Measurements from ENCODE around the gene TMEM86B. TPM values are rescaled to one million over a fixed set of nuclear protein-coding genes. Genes with fewer than 3 reads are reported as not detected.
"Not testable (repeated sequence)": the region's sequence is repeated elsewhere in the genome, so short reads cannot be mapped to it uniquely, and the experiment has no call there.

TMEM86B gene
- total RNA-seq, 1 experiment from 2014 or later, result 1.8 TPM

DNA sequence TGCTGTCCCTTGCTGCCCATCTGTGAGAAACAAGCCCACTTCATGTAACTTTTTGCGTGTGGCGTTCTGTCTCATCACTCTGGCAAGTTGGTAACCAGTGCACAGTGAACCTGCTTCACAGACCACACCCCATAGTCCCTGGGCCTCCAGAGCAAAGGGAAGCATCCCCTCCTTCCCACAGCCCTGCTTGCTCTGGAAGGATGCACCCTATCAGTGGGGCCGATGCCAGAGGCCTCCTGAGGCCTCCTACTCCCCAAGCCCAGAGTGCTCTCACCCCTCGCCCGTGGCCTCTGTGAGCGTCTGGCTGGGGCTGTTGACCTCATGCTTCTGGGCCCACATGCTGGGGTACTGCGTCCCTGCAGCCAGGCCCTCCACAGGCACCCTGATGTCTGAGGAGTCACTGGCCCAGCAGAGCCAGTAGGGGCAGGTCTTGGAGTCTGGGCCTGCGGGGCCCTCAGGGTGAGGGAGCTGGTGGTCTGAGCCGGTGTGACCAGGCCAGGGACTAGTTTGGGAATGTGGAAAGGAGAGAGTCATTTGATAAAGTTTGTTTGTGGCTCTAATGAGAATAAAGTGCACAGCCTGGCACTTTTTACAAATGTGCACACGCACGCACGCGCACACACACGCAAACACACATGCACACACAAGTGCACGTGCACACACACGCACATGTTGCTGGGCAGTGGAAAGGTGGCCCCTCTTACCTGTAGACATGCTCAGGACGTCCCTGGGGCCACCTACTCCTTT is 5.1 kb downstream of the TMEM86B start:
- no peak for DNase-seq (ENCODE audit: low read depth)

DNA sequence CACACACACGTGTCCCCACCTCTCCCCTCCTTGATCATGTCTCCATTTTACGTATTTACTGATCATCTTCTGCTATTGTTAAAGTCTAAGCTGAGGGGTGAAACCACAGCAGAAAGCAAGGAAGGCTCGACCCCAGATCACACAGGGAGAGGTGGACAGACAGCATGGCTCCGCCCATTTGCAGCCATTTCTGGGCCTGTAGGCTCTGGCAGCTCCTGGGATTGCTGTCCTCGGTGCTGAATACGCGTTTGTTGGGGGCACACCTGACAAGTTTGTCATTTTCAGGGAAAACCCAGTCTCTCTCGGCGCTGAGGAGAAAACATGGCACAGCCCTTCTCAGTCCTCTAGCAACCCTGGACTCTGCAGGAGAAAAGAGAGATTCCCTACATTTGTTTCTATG is 8.0 kb downstream of the TMEM86B start:
- no peak for DNase-seq (ENCODE audit: low read depth)

DNA sequence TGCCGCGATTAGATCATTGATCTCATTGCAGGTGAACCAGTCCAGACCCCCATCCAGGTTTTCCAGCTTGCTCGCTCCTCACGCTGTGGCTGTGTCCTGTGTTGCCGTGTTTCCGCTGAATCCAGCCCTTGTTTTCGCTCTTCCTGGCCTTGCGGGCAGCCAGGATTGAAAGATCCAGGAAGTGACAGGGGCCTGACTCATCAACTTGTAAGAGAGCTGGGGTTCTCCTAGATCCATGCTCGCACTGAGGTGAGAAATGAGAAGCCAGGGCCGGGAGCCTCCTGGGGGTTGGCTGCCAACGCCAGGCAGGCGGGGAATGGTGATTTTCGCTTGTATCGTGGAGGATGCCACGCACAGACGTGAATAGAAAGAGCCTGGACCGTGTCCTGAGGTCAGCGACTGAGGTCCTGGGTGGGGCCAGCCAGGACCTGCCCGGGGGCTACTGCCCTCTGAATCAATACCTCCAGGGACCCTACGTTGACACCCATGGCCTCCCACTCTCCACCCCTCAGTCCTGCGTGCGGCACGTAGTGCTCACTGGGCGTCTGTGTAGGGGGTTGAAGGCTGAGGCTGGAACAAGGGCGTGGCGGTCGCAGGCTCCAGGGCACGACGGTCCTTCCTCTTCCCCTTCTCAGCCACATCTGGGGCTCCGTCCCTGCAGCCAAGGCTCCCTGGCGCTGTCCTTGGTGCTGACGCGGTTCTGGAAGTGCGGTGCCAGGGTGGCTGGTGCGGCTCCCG is 11.9 kb downstream of the TMEM86B start:
- peak; percentile 98 for DNase-seq (ENCODE audit: low read depth)

DNA sequence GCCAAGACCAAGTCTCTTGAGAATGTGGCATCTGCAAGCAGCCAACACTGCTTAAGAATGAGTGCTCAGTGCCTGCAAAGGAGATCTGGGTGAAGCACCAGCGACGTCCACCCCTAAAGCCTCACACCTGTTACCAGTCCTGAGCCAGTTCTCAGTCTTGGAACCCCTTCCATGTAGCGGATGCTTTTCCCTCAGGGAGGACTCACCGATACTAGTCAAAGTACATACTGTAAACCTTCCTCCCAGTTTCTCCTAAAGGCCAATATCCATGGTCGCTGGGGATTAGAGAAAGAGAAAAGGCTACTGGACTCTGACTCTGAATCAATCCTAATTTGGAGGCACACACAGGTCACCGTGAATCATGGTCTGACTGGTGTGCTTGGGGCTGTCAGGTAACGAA is 15.0 kb downstream of the TMEM86B start:
- no peak for DNase-seq (ENCODE audit: low read depth)

DNA sequence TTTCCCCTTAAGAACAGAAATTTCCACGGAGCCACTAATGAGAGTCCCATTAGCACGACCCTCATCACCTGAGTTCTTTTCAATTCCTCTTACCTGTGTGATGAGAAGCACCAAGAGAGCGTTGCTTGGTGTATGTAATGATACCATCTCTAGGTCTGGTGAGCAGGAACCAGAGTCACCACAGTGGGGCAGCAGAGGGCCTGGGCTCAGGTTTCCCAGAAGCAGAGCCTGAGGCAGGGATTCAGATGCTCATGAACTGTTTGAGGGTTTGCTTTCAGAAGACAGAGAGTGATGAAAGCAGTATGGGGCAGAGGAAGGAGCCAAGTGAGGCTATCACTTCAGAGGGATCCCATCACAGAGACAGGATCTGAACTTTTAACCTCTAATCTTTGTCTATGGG is 16.1 kb downstream of the TMEM86B start:
- DNase-seq (ENCODE audit: low read depth), result peak; percentile 34

DNA sequence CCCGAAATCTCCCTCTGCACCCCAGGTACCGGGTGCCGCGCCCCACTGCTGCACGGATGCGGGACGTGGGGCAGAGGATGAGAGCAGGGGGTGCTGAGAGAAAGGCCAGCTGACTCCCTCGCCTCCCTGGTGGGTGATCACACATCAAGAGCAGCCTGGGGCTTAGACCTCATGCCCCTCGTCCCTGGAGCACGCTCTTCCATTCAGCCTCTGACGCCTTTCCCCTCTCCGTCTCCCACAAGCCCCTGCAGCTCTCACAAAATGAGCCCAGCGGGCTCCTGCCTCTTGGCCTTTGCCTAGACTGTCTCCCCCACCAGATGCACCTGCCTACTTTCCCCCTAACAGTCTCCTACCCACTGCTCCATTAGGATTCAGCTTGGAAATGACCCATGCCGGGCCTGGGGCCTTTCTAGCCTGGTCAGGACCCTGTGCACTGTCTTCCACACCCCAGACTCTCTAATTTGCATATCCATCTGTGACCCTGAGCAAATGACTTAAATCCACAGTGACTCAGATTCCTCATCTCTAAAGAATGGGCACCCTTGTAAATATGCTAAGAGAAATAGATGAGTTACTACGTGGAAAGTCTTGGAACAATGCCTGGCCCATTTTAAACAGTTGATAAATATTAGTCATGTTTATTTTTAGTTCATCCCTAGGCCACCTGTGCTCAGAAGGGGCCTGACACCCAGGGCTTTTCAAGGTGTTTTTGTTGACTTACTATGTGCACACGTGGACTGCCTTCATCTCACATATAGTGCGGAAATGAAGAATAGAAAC is 18.7 kb downstream of the TMEM86B start:
- DNase-seq (ENCODE audit: low read depth), result peak; percentile 92

DNA sequence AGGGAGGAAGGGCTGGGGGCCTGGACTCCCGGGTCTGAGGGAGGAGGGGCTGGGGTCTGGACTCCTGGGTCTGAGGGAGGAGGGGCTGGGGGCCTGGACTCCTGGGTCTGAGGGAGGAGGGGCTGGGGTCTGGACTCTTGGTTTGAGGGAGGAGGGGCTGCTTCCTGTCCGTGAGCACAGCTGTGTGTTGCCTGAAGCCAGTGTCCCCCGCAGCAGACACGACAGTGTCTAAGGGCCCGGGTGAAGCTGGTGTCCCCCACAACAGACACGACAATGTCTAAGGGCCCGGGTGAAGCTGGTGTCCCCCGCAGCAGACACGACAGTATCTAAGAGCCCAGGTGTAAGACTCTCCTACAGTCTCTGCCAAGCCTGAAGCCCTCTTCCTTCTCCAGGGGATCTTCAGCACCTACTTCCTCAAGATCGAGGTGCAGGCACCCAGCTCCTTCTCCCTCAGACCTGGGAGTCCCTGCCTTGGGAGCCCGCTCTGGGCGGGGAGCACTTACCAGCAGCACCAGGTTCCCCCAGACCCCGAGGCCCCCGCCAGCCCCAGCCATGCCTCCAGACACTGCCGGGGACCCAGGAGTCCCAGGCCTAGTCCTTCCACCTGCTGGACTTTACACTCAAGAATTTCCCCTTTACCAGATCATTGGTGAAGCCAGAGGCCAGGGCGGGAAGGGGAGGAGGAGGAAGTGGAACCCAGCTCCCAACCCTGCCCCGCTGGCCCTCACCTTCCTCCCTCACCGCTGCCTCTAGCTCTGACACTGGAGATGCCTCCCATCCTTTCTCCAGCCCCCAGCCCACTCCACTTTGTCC is 19.5 kb downstream of the TMEM86B start, which contains the start of gene PTPRH:
TSS of gene PTPRH (minus strand) at position 622 of the 813 bp plus-strand sequence. CDS start at position 554, 68 bp downstream.
- DNase-seq (ENCODE audit: low read depth), result no peak

DNA sequence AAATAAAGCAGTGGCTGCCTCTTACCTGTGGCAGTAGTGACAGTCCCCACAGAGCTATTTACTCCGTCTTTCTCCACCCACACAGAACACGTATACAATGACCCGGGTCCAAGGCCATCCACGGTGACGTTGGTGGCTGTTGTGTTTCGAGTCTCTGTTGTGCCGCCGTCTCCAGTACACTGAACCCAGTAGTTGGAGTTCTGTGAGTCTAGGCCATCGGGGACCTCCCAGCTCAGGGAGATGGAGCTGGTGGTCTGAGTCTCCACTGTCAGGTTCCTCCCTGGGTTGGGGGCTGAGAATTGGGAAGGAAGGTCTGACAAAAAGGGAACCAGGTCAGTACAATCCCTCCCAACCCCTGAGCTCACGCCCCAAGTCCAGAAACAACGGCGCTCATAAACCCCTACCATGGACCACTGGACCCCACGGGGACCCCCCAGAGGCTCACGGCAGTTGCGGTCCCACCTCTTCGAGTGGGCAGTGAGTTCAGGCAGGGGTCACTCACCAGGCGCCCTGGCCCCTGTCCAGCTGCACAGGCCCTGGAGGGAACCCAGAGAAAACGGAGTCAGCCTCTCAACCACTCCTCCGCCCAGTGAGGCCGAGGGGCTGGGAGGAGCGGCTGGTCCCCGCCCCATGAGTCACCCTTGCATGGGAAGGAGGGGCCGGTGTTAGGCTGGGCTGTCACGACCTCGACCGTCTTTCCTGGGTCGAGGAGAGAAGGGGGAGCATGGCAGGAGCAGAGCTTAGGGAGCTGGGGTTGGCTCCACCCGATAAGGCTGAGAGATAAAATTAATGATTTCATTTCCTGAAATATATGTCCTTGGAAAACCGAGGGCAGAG is 21.7 kb downstream of the TMEM86B start:
- peak; percentile 88 for DNase-seq (ENCODE audit: low read depth)

DNA sequence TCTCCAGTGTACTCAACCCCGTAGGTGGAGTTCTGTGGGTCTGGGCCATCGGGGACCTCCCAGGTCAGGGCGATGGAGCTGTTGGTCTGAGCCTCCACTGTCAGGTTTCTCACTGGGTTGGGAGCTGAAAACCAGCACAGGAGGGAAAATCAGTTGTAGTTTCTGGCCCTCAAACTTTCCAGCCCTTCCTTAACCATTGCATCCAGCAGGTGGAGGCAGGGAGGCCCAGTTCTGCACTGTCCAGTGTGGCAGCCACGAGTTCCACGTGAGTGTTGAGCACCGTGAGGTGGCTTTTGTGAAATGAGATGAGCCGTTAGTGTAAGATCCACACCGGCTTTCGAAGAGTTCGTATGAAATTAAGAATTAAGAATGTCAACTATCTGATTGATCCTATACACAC is 26.4 kb downstream of the TMEM86B start:
- not testable (repeated sequence) for DNase-seq (ENCODE audit: low read depth)

DNA sequence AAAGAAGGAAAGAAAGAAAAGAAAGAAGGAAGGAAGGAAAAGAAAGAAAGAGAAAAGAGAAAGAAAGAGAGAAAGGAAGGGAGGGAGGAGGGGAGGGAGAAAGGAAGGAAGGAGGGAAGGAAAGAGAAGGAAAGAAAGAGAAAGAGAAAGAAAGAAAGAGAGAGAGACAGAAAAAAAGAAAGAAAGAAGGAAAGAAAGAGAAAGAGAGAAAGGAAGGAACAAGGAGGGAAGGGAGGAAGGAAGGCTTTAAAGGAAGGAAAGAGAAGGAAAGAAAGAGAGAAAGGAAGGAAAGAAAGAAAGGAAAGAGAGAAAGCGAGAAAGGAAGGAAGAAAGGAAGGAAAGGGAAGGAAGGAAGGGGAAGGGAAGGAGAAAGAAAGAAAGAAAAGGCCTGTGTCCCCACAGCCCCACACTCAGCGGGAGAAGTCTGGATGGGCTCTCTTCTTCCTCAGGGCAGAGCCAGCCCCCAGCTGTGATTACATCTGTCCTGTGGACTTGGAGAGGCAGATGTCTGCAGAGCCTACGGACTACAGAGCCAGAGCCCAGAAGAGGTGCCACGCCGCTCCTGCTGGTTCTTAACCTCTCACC is 28.9 kb downstream of the TMEM86B start:
- no peak for DNase-seq (ENCODE audit: low read depth)

DNA sequence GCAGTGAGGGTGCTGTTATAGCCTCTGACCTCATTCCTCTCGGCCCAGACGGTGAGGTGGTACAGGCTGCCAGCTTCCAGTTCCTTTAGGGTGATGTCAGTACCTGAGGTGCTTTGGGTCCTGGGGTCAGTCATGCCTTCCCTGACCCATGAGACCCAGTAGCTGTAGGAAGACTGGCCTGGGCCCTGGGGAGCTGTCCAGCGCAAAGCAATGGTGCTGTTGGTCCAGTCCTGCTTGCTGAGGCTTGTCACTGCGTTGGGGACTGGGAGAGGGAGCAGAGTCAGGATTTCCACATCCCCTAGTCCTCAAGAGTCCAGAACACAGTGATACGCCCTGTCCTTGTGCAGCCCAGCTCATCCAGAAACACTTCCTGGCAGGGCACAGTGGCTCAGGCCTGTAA is 29.9 kb downstream of the TMEM86B start:
- no peak for DNase-seq (ENCODE audit: low read depth)

DNA sequence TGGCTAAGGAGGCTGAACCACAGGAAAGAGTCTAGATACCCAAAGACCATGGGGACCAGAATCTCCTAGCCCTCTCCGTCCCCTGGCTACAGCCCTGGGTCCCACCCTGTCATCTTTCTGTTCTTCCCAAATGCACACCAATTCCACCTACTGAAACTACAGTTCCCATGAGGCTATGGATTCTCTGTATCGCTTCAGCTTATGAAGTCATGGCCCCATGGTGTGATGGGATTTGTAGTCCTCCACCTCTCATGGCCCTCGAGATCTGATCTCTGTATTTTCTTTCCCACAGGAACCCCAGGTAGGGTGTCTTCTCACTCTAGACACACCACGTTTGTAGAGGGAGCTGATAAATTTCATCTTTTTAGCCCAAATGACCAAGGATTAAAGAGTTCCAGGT is 31.0 kb downstream of the TMEM86B start:
- DNase-seq (ENCODE audit: low read depth), result no peak

DNA sequence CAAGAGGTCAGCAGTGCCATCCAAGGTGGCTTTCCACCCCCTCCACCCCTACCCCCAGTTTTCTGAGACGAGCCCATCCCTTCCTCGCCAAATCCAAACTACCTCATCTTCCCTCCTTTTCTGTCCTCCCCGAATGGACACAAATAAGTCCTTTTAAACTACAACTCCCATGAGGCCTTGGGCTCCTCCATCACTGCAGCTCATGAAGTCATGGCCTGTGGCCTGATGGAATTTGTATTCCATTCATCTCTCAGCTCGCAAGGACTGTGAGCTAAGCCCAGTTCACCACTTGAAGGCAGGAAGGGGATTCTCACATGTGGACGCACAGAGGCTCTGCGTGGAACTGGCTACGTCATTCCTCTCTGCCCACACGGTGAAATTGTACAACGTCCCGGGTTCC is 31.8 kb downstream of the TMEM86B start:
- peak; percentile 35 for DNase-seq (ENCODE audit: low read depth)

DNA sequence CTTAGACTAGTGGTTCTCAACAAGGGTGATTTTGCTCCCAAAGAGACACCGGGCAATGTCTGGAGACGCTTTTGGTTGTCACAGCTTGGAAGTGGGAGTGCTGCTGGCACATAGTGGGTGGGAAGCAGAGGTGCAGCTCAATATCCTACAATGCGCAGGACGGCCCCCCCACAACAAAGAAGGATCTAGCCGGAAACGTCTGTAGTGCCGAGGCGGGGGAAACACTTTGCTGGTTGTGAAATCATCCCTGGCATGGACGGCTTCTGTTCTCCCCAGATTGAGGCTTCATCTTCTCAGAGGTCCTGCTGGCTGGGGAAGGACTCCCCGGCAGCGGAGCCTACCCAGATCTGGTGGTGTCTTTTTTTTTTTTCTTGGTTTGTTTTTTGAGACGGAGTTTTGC is 35.1 kb downstream of the TMEM86B start:
- no peak for DNase-seq (ENCODE audit: low read depth)

DNA sequence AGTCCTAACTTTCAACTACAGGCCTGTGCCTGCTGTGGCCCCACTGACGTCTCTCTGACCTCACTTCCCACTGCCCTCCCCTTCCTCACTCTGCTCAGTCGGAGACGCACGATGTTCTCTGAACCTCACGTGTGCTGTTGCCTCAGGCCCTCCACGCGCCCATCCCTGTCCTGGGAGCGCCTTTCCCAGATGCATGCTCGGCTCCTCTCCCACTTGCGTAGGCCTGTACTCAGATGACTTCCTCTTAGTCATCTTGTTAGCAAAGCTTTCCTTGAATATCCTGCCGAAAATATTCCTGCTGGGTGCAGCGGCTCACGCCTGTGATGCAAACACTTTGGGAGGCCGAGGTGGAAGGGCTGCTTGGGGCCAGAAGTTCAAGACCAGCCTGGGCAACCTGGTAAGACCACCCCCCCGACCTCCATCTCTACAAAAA is 39.1 kb downstream of the TMEM86B start:
- DNase-seq (ENCODE audit: low read depth), result peak; percentile 96

DNA sequence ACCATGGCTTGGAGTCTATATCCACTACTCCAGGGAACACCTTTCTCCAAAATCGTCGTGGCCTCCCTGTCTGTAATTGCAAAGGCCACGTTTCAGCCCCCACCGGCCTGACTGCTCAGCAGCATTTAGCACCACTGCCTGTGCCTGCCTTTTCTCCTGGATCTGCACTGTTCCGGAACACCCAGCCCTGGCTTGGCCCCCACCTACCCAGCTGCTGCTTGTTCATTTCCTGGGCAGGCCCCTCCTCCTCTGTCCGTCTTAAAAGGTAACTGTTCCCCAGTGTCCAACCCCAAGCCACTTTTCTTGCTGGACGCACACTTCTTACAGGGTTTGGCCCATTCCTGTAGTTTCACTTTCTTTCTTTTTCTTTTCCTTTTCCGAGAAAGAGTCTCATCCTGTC is 39.9 kb downstream of the TMEM86B start:
- peak; percentile 54 for DNase-seq (ENCODE audit: low read depth)

DNA sequence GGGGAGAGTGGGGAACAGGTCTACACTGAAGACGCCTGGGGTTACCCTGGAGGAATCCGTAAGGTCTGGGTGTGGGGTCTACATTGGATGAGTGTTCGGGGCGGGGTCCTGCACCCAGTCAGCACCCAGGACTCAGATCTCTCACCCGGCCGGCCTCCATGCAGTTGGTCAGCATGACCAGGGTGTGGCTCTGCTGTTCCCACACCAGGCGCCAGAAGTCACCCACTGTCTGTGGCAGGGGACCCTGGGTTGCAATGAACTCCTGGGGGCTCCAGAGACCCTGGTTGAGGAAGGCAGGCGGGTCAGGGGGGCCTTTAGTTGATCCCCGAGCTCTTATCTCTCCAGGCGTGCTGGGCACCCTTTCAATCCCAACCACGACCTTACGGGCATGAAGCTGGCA is 42.5 kb downstream of the TMEM86B start:
- DNase-seq (ENCODE audit: low read depth), result no peak

DNA sequence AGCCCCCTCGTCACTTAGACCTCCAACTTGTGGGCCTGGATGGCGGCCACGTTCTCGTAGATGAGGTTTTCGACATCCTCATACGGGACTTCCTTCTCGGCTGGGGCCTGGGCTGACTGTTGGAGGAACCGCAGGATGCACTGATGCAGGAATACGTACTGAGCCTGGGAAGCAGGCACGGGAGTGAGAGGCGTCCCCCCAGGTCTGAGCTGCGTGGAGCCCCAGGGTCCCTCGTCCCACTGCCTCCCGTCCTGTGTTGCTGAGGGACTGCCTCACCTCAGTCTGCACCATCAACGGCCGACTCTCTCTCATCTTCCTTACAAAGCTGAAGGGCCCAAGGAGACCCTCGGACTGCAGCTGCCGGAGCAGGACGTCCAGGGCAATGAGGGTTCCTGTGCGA is 46.8 kb downstream of the TMEM86B start:
- no peak for DNase-seq (ENCODE audit: low read depth)

DNA sequence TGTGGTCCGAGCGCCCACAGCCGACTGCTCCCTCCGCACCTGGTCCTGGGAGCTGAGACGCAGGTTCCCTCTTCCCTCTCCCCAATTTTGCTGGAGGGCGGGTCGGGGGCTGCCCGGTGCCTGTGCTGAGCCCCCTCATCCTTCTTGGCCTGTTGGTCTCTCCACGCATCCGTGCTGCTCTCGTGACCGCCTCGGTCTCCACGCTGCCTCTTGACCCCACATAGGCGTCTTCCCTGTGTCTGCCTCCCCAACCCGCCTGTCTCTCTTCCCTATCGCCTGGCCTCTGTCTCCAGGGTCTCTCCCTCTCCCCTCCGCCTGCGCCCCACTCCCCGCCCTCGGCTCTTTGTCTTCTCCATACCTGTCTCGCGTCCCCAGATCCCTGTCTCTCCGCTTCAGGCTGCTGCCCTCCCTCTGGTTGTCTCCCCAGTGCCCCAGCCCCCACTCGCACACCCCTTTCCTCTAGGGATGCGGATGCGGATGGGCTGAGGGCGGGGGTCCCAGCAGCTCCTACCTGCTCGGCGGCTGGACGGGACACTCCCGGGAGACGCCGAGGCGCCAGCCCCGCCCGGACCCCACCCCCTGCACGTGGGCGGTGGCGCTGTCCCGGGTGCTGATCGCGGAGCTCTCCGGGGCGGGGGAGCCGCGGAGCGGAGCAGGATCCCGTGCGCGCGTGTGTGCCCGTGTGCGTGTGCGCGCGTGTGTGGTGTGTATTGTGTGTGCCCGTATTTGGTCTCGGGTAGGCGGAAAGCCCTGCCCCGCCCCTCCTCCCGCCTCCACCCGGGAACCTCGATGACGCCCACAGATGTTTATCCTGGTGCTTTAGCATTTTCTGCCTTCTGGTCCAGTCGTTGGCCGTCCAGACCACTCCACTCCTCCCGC is 48.7 kb downstream of the TMEM86B start, which contains the start of gene SYT5:
TSS of gene SYT5 (minus strand) at position 684 of the 879 bp plus-strand sequence. CDS start 1,248 bp downstream, outside the sequence.
- no peak for DNase-seq (ENCODE audit: low read depth)
